ENCODE results near the gene SIK2.
A peak's percentile ranks its signal among the peaks of the same experiment; 100 is the strongest.

Gene SIK2

DNA sequence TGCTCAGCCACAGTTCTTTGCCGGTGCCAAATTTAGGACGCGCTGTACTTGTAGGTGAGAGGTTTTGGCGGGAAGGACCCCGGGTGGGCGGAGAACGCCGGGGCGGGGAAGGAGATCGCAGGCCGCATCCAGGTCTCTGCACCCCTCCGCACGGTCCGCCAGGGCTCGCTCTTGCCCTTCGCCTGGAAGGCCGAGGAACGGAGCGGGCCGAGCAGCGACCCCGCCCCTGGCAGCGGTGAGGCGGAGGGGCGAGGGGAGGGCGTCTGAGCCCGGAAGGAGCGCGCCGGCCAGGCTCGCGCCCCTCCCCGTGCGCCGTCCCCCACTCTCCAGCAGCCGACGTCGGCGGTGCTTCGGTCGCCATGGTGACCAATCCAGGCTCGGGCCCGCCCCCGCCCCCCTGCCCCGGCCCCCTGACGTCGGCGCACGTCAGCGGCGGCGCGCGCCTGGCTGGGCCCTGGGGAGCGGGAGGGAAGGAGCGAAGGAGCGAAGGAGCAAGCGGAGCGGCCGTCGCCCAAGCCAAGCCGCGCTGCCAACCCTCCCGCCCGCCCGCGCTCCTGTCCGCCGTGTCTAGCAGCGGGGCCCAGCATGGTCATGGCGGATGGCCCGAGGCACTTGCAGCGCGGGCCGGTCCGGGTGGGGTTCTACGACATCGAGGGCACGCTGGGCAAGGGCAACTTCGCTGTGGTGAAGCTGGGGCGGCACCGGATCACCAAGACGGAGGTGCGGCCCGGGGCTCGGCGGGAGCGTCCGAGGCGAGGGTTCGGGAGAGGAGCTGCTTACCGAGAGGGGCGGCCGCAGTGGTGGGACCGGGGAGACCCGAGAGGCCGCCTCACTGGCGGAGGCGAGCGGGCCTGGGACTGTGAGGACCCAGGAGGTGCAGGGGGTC, at the start of gene SIK2:
Gene SIK2 (plus strand): TSS at position 471 of the 886 bp plus-strand sequence. CDS start 115 bp downstream, at position 586.
- peak; percentile 92 to 95 for DNase-seq

DNA sequence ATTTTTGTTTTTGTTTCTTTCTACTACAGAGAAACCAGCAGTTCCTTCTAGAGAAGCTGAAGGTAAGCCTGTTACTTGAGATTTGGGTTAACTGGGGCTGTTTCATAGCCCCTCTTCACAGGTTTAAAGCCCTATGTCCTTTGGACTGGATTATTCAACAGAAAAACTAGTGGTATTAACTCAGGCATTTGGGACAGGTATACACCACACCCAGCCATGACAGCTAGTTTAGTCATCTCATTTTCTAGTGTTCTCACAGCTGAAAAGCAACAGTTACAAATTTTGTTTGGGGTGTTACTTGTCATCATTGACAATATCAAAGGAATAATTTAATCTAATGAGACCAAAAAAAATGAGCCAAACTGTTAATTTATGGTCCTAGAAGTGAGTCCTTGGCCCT, 47.7 kb upstream of the SIK2 start:
- DNase-seq = no peak

DNA sequence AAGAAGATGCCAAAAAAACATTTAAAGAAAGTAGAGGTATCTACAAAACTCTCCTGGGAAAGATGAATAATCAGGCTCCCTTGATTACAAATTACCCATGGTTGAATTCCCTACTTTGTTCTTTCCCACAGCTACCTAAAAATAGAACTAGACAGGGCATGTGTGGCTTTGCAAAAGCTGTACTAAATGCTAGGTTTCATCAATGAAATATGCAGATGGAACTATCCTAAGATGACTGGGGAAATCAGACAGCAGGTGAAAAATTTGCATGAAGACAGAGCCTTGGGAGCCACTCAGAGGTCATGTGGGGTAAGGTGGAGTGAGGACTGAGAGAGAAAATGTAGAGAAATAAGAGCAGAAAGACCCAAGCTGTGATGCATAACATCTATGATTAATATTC, 47.0 kb upstream of the SIK2 start:
- no peak for DNase-seq

DNA sequence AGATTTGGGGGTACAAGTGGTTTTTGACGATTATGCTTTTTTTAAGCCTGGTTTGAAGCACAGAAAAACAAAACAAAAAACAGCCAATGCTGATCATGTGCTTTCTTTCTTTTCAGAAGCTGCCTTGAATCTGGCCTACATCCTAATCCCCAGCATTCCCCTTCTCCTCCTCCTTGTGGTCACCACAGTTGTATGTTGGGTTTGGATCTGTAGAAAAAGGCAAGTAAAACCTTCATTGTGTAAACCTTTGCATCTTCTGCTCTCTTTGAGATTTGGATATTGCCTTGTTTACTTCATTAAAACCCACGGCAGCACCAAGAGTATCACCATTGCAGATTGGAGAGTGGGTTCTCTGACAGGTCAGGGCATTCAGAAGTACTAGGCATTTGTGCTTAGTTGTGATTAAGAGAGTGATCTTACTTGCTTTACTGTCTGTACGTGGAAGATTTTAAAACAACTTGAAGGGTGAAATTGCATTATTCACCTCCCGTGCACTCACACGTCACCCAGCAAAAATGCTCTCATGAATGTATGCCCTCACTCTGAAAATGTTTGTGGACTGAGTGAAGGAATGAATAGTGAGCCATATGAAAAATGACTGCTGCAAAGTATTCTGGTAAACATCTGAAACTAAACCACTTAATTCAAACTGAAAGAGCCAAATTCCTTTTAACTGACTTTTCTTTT, 44.7 kb upstream of the SIK2 start:
- DNase-seq = no peak

DNA sequence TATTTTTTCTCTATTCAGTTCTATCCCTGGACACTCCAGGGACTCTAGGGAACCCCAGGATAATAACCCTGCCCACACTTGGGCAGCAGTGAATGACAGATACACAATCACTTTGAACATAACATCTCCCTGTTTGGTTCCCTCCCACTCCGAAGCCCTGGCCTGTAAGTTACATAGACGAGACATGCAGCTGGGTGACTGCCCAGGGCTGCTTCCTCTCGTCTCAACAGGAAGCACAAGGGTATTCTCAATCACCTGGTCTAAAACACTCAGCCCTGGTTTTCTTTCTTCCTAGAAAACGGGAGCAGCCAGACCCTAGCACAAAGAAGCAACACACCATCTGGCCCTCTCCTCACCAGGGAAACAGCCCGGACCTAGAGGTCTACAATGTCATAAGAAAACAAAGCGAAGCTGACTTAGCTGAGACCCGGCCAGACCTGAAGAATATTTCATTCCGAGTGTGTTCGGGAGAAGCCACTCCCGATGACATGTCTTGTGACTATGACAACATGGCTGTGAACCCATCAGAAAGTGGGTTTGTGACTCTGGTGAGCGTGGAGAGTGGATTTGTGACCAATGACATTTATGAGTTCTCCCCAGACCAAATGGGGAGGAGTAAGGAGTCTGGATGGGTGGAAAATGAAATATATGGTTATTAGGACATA, 42.3 kb upstream of the SIK2 start:
- no peak for DNase-seq

DNA sequence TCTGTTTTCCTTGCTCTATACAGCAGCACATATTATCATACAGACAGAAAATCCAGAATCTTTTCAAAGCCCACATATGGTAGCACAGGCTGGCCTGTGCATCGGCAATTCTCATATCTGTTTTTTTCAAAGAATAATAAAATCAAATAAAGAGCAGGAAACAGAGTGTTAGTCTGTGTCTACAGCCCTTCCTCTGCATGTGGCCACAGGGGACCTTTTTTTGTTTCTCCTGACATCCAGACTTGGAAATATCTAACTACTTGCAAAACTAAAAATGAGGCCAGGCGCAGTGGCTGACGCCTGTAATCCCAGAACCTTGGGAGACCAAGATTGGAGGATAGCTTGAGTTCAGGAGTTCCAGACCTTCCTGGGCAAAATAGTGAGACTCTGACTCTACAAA, 41.4 kb upstream of the SIK2 start:
- no peak for DNase-seq

GRCh38 chr11:111561306-111561705, 40.9 kb upstream of the SIK2 start:
- no peak for DNase-seq

GRCh38 chr11:111561791-111562325, 40.4 kb upstream of the SIK2 start:
- DNase-seq = no peak

DNA sequence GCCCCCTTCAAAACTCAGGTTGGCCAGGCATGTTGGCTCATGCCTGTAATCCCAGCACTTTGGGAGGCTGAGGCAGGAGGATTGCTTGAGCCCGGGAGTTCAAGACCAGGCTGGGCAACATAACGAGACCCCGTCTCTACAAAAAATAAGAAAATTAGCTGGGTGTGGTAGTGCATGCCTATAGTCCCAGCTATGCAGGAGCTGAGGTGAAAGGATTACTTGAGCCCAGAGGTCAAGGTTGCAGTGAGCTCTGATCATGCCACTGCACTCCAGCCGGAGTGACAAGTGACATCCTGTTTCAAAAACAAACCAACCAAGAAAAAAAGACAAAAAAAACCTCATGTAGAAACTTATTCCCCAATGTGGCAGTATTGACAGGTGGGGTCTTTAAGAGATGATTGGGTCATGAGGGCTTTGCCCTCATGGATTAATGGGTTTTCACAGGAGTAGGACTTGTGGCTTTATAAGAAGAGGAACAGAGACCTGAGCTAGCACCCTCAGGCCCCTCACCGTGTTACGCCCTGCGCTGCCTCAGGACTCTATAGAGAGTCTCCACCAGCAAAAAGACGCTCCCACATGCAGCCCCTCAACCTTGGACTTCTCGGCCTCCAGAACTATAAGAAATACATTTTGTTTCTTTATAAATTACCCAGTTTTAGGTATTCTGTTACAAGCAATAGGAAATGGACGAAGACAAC, 39.4 kb upstream of the SIK2 start:
- no peak for DNase-seq

GRCh38 chr11:111565114-111565720, 37.0 kb upstream of the SIK2 start:
- DNase-seq = peak; percentile 40 to 68

DNA sequence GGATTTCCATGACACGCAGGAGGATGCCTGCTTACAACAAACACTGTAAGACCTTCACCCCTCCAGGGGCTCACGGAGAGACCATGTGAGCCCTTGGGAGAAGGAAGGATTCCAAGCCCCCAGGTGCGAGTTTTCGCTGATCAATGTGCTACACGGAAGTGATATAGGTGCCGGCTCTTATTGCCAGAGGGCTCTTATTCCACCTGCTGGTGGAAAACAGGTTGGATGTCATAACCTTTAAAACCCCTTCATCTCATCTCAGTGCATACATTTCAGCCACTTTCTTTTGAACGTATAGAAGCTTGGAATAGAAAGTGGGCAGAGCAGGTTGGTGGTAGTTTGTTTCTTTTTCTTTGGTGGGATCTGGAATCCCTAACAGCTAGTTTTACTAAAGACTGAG, 35.9 kb upstream of the SIK2 start:
- no peak for DNase-seq

GRCh38 chr11:111569476-111569875, 32.8 kb upstream of the SIK2 start:
- DNase-seq = no peak

DNA sequence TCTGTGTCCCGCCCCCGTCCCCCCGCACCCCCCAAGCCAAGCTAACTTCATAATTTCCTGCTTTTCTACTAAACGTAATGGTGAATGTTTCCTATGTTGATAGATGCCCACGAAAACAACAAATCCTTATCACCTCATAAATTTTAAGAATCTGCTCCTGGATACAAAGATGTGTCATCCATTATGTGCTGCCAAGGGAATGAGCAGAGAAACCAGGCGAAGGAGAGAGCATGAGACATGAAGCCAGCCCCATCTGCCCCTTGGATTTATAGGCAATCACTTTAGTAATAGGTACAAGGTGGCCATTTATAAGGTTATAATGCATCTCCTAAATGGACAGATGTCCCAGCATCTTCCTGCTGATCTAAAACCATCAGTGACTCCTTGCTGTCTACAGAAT, 31.5 kb upstream of the SIK2 start:
- DNase-seq = no peak

GRCh38 chr11:111571829-111572501, 30.3 kb upstream of the SIK2 start:
- no peak for DNase-seq

DNA sequence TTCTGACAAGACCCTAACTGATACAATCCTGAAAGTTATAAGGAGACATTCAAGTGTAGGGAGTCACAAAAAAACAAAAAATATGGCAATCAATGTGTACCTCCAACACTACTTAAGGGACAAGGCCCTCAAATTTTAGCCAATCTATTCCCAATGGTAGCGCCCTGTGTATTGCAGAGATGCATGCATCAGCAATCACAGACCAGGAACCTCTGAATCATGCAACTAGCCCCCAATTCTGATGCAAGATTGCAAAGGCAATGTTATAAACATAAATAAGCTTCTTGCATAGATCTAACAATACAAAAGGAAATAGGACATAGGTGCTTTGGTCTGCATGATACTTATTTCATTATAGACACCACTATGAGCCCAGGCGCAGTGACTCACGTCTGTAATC, 29.7 kb upstream of the SIK2 start:
- no peak for DNase-seq

DNA sequence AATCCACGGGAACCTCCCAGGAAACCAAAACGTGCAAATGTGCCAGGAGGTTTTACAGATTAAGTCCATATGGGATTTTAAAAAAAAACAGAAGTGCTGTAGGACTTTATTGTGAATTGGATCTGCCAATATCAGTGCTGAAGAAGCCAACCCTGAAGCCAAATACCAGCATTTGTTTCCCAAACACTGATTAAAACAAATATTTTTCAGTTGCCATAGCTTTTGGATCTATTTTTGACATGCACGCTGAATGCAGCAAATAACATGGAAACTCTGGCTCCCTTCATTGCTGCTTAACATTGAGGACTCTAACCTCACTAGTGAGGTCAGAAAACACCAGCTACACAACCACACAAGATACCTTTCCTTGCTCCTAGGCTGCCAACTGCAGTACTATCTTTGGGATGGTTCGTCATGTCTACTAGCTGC, 28.4 kb upstream of the SIK2 start:
- no peak for DNase-seq

DNA sequence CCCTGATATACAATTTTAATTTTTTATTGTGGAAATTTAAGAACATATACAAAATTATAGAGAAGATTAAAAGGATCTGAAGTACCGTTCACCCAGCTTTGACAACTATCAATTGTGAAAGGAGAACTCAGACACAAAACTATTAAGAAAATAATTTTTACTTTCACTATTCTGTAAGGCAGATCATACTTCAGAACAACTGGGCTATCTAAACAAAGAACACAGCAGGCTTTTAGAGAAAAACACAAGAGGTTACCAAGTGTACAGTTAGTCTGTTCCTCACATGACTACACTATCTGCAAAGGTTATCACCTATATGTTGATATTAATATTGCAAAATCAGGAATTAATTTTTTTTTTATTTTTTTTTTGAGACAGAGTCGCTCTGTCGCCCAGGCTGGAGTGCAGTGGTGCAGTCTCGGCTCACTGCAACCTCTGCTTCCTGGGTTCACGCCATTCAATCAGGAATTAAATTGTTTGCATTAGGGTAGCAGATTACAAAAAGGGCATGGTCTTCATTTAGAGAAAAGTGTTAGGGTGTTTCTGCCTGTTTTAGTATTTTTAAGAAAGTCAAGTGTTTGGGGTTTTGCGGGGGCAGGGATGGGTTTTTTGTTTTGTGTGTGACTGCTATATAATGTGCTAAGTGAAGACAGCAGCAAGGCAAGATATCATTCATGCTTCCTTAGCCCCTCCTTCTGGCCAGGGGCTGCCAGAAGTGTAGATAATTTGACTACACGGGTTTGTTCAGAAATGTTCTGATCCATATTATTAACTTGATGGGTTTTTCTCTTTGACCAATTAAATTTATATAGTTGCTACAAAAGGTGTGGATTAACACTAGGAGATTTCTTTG, 27.6 kb upstream of the SIK2 start:
- DNase-seq = no peak

GRCh38 chr11:111575740-111576139, 26.5 kb upstream of the SIK2 start:
- no peak for DNase-seq

DNA sequence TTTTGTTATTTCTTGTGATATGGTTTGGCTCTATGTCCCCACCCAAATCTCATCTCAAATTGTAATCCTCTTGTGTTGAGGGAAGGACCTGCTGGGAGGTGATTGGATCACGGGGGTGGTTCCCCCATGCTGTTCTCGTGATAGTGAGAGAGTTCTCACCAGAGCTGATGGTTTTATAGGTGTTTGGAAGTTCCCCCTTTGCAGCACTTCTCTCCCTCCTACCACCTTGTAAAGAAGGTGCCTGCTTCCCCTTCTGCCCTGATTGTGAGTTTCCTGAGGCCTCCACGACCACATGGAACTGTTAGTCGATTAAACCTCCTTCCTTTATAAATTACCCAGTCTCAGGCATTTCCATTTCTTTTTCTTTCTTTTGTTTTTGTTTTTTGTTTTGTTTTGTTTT, 24.4 kb upstream of the SIK2 start:
- no peak for DNase-seq

DNA sequence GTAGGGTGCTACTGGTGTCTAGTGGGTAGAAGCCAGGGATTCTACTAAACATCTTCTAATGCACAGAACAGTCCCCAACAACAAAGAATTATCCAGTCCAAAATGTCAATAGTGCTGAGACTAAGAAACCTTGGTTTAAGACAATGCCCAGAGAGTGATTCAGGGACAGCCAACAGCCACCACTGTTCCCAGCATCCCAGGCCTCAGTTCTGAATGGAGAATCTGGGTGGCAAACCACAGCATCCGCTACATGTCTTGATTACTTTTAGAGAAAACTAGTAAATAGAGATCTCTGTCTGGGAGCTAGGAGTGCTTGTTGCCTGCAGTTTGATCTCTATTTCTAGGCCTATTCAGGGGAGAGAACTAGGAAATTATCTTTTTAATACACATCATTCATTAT, 20.9 kb upstream of the SIK2 start:
- DNase-seq = no peak

DNA sequence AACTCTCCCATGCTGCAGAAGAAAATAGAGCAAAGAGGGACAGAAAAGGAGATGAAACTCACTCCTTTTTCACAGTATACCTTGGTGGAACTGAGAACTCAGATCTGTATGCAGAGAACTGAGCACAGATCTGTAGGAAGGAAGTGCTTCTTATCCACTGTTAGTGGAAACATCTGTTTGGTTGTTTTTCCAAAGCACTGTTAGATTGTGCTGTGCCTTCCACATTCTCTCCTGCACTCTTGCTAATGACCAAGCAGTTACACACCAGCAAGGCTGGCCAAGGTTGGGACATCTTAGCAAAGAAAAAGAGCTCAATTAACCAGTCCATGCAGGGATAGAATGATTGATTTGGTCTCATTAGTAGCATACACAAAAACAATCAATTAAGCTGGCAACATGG, 20.1 kb upstream of the SIK2 start:
- no peak for DNase-seq

Data from CD4-positive, alpha-beta T cell treated with Interleukin-1 beta for 1 hour (primary cell).